ENCODE results near the gene LRP11.
A peak's percentile ranks its signal among the peaks of the same experiment; 100 is the strongest.

The LRP11 gene

GRCh38 chr6:149842331-149842730 lies 21.8 kb downstream of the LRP11 start:
- H3K4me3 ChIP-seq (ENCODE audit: low read length, poor library complexity, severe bottlenecking) = no peak overlapping the region
- no peaks in the 10 kb centered on the region for H3K36me3 ChIP-seq (ENCODE audit: insufficient read depth, low read length)
- H3K9me3 ChIP-seq (ENCODE audit: insufficient read depth, low read depth, low read length) = no peaks in the 10 kb centered on the region
- H3K27me3 ChIP-seq (ENCODE audit: insufficient read depth, low read length, poor library complexity, severe bottlenecking) = no peaks in the 10 kb centered on the region
- no peak overlapping the region for H3K9ac ChIP-seq (ENCODE audit: low read depth, low read length, poor library complexity, severe bottlenecking)
- H3F3A ChIP-seq (ENCODE audit: low read depth) = no peaks in the 10 kb centered on the region
- H2AFZ ChIP-seq (ENCODE audit: low read length) = no peak overlapping the region
- H4K20me1 ChIP-seq (ENCODE audit: insufficient read depth, low read length, poor library complexity, severe bottlenecking) = no peaks in the 10 kb centered on the region
- H3K4me2 ChIP-seq (ENCODE audit: low read depth, low read length, poor library complexity, severe bottlenecking) = no peak overlapping the region
- no peaks in the 10 kb centered on the region for H3K79me2 ChIP-seq (ENCODE audit: insufficient read depth, low read length)
- no peaks in the 10 kb centered on the region for H3K9me2 ChIP-seq (replicated peaks; ENCODE audit: low read depth, low read length)
- TF ChIP-seq EZH2phosphoT487 (IDR thresholded peaks at IDR 0.05; ENCODE audit: borderline replicate concordance) (no peak), CTCF (conservative IDR thresholded peaks at IDR 0.05; ENCODE audit: low read length) (no peak)
- H3K4me1 ChIP-seq (ENCODE audit: insufficient read depth, low read length, poor library complexity, severe bottlenecking) = peaks cover under 1% of the 10 kb centered on the region

GRCh38 chr6:149840345-149841075 lies 23.6 kb downstream of the LRP11 start:
- no peaks in the 10 kb centered on the region for H3K9me2 ChIP-seq (replicated peaks; ENCODE audit: low read depth, low read length)
- H3K4me2 ChIP-seq (ENCODE audit: low read depth, low read length, poor library complexity, severe bottlenecking) = no peak overlapping the region

GRCh38 chr6:149834513-149835481 lies 29.4 kb downstream of the LRP11 start:
- Histone ChIP-seq H3K4me3 (ENCODE audit: low read length, poor library complexity, severe bottlenecking) (no peak overlapping the region), H3K9me3 (ENCODE audit: insufficient read depth, low read depth, low read length) (no peaks in the 10 kb centered on the region), H2AFZ (ENCODE audit: low read length) (no peak overlapping the region), H3K4me2 (ENCODE audit: low read depth, low read length, poor library complexity, severe bottlenecking) (no peak overlapping the region), H3K27me3 (ENCODE audit: insufficient read depth, low read length, poor library complexity, severe bottlenecking) (no peaks in the 10 kb centered on the region), H3K4me1 (ENCODE audit: insufficient read depth, low read length, poor library complexity, severe bottlenecking) (peaks cover 4% of the 10 kb centered on the region), H4K20me1 (ENCODE audit: insufficient read depth, low read length, poor library complexity, severe bottlenecking) (no peaks in the 10 kb centered on the region), H3K79me2 (ENCODE audit: insufficient read depth, low read length) (no peaks in the 10 kb centered on the region), H3K9ac (ENCODE audit: low read depth, low read length, poor library complexity, severe bottlenecking) (no peak overlapping the region), H3F3A (ENCODE audit: low read depth) (no peaks in the 10 kb centered on the region), H3K36me3 (ENCODE audit: insufficient read depth, low read length) (no peaks in the 10 kb centered on the region; the same call in 1 of the 2 replicates), H3K9me2 (replicated peaks; ENCODE audit: low read depth, low read length) (no peaks in the 10 kb centered on the region)
- no peak for TF ChIP-seq EZH2phosphoT487 (IDR thresholded peaks at IDR 0.05; ENCODE audit: borderline replicate concordance)
- TF ChIP-seq CTCF (conservative IDR thresholded peaks at IDR 0.05; ENCODE audit: low read length) = peak; percentile 97

More at GRCh38 chr6:149840345-149841075, 23.6 kb downstream of the LRP11 start:
- H3K9ac ChIP-seq (ENCODE audit: low read depth, low read length, poor library complexity, severe bottlenecking) = no peak overlapping the region
- H3F3A ChIP-seq (ENCODE audit: low read depth) = no peaks in the 10 kb centered on the region
- no peaks in the 10 kb centered on the region for H3K9me3 ChIP-seq (ENCODE audit: insufficient read depth, low read depth, low read length)
- TF ChIP-seq CTCF (conservative IDR thresholded peaks at IDR 0.05; ENCODE audit: low read length) (peak; percentile 87), EZH2phosphoT487 (IDR thresholded peaks at IDR 0.05; ENCODE audit: borderline replicate concordance) (no peak)
- H3K4me3 ChIP-seq (ENCODE audit: low read length, poor library complexity, severe bottlenecking) = no peak overlapping the region
- H3K27me3 ChIP-seq (ENCODE audit: insufficient read depth, low read length, poor library complexity, severe bottlenecking) = no peaks in the 10 kb centered on the region
- no peaks in the 10 kb centered on the region for H3K4me1 ChIP-seq (ENCODE audit: insufficient read depth, low read length, poor library complexity, severe bottlenecking)
- H3K79me2 ChIP-seq (ENCODE audit: insufficient read depth, low read length) = no peaks in the 10 kb centered on the region
- H4K20me1 ChIP-seq (ENCODE audit: insufficient read depth, low read length, poor library complexity, severe bottlenecking) = no peaks in the 10 kb centered on the region
- no peaks in the 10 kb centered on the region for H3K36me3 ChIP-seq (ENCODE audit: insufficient read depth, low read length)
- no peak overlapping the region for H2AFZ ChIP-seq (ENCODE audit: low read length)
